Stimulated activated CD8-positive, alpha-beta memory T cell treated with anti-CD3 and anti-CD28 coated beads, Interleukin-15, amount 100 ng/mL, for 1 hour (primary cell): ENCODE data around the gene MROH2B.

Experiments
- DNase-seq: peaks from one replicate; pipeline ENCODE4 v3.0.0-alpha.2; 2020; ENCODE audit warnings: low read depth

Gene MROH2B

DNA sequence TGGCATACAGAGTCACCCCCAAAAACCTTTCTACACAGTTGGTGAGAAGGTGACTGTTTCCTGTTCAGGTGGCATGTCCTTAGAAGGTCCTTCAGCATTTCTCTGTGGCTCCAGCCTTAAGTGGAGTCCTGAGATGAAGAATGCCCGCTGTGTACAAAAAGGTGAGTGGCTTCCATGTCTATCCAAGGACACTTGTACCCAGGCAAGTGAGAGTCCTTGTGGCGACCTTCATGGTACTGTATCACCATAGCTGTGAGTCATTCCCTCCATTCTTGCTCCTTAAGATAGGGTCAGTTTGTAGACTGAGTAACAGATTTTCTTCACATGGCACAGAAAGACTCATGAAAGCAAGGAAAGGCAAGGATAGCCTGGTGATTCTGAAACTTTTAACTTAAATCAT is 98.7 kb downstream of the MROH2B start:
- no peak for DNase-seq

DNA sequence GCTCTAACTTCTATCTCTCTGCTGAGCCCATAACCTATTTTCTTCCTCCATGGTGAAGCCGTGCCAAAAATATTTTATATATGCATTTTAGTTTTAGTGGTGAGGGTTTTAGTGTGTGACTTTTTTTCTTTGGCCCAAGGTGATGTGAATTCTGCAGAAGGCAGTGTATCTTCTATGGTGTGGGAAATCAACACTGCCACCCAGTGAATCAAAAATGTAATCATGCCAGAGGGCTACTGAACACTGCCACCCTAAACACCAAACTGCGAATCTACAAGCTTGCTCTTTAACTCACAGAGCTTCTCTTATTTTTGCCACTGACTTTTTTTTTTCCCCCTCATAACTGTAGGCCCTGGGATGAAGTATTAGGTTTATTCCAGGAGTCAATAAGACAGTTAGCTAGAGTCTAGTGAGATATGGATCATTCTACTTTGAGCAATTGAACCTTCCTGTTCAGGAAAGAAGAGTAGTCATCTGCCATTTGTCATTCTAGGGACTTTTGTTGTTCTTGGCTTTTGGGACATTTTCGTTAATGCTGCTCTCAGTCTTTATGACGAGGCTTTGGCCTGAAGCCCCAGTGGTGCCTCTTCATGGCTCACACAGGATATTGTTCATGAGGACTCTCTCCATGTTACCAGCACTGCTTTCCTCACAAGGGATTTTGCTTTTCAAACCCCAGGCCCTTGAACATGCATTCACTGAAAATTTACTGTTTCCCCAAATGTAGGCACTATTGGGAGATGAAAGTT is 108.8 kb downstream of the MROH2B start:
- DNase-seq = no peak

DNA sequence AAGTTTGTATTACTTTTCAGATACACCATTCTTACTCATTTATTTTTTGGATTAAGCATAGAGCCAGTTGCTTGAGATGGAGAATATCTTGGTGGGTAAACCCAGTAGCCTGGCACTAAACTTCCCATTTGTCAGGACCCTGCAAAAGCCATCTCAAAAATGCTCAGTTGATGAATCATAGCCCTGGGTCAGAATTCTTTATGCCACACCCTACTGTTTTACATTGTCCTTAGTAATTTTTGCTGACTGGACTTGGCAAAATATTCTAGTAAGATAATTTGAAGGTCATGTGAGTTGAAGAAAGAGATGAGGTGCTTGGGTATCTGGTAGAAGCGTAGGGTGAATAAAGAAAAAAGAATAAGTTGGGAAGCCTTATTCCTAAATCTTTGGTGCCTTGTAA is 111.1 kb downstream of the MROH2B start:
- DNase-seq = no peak

DNA sequence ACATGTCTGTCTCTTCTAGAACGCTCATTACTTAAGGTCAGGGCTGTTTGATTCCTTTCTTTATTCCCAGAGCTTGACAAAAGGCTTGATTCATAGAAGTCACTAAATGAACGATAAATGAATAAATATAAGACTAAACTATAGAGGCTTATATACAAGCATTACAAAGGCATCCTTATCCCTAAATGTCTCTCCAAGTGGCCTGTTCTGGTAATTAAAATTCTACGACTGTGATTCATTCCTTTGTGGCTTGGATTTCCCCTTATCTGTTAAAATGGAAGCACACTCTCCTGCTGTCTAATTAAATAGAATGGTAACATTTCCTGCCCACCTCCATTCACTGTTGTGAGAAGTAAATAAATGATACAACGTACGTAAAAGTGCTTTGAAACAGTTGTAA is 112.3 kb downstream of the MROH2B start:
- no peak for DNase-seq

DNA sequence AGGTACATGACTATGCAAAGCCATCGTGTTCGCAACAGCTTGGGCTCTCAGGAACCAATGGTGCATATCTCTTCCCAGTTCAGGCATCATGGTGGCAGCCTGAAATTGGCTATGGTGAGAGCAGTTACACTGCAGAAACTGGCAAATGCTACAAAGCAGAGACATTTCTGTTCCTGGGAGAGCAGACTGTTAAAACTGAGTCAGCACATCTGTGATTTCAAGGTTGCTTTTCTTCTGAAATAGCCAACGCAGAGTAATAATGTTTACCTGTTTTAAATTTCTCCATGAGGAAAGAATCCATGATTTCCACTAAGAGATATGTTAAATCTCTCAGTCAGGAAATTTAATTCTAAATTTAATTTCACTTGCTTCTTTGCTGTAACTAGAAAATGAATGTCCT is 114.1 kb downstream of the MROH2B start:
- no peak for DNase-seq

DNA sequence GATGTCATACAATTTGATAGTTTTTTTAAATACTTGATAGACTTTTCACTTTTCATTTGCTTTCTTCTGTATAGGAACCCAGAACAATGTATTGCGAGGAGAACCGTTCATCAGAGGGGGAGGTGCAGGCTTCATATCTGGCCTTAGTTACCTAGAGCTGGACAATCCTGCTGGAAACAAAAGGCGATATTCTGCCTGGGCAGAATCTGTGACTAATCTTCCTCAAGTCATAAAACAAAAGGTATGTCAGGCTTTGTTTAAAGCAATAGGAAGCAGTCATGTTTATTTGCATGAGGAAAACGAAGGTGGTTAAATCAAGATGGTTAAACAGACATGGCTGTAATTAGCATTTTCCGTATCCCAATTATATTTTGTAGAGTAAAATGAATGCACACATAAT is 115.8 kb downstream of the MROH2B start:
- DNase-seq = no peak
